ENCODE results near the gene TNFRSF21.
"Not testable (repeated sequence)": the region's sequence is repeated elsewhere in the genome, so short reads cannot be mapped to it uniquely, and the experiment has no call there.

TNFRSF21 gene

GRCh38 chr6:47321577-47321976 is 11.9 kb upstream of the TNFRSF21 start:
- no peak for DNase-seq

GRCh38 chr6:47319867-47320266 is 10.2 kb upstream of the TNFRSF21 start:
- no peak for DNase-seq

- DNase-seq, result no peak
Measured at GRCh38 chr6:47319382-47319781, 9.7 kb upstream of the TNFRSF21 start.

- peak; percentile 11 for DNase-seq
Measured at GRCh38 chr6:47318236-47318989, 8.7 kb upstream of the TNFRSF21 start.

GRCh38 chr6:47315181-47315580 is 5.5 kb upstream of the TNFRSF21 start:
- DNase-seq, result not testable (repeated sequence)

- no peak for DNase-seq
Measured at GRCh38 chr6:47310131-47310480, 401 bp upstream of the TNFRSF21 start.

- DNase-seq, result peak; percentile 36
Measured at GRCh38 chr6:47308552-47309290, 984 bp downstream of the TNFRSF21 start.

GRCh38 chr6:47308198-47308517 is 1.5 kb downstream of the TNFRSF21 start:
- no peak for DNase-seq

GRCh38 chr6:47307362-47308197 is 2.1 kb downstream of the TNFRSF21 start:
- no peak for DNase-seq

GRCh38 chr6:47306887-47307286 is 2.8 kb downstream of the TNFRSF21 start:
- no peak for DNase-seq

- no peak for DNase-seq
Measured at GRCh38 chr6:47303861-47304260, 5.8 kb downstream of the TNFRSF21 start.

GRCh38 chr6:47303342-47303741 is 6.4 kb downstream of the TNFRSF21 start:
- no peak for DNase-seq

- DNase-seq, result peak; percentile 9
Measured at GRCh38 chr6:47302043-47302442, 7.7 kb downstream of the TNFRSF21 start.

- DNase-seq, result no peak
Measured at GRCh38 chr6:47301441-47301840, 8.3 kb downstream of the TNFRSF21 start.

- DNase-seq, result no peak
Measured at GRCh38 chr6:47300417-47300816, 9.3 kb downstream of the TNFRSF21 start.

- DNase-seq, result no peak
Measured at GRCh38 chr6:47299965-47300364, 9.7 kb downstream of the TNFRSF21 start.

GRCh38 chr6:47298475-47298874 is 11.2 kb downstream of the TNFRSF21 start:
- DNase-seq, result no peak

GRCh38 chr6:47294990-47295389 is 14.7 kb downstream of the TNFRSF21 start:
- no peak for DNase-seq

GRCh38 chr6:47292944-47293343 is 16.8 kb downstream of the TNFRSF21 start:
- DNase-seq, result no peak

- DNase-seq, result no peak
Measured at GRCh38 chr6:47292027-47292426, 17.7 kb downstream of the TNFRSF21 start.

GRCh38 chr6:47290124-47290834 is 19.4 kb downstream of the TNFRSF21 start:
- DNase-seq, result no peak

GRCh38 chr6:47288267-47289090 is 21.2 kb downstream of the TNFRSF21 start:
- DNase-seq, result peak; percentile 87
